ENCODE results near the gene ARHGEF39. TPM values are rescaled to one million over a fixed set of nuclear protein-coding genes. Genes with fewer than 3 reads are reported as not detected.
A peak's percentile ranks its signal among the peaks of the same experiment; 100 is the strongest.
"Not testable (repeated sequence)": the region's sequence is repeated elsewhere in the genome, so short reads cannot be mapped to it uniquely, and the experiment has no call there.

ARHGEF39 gene
- total and polyA plus RNA-seq, 11 donors = 0.11 to 1.2 (median 0.27) TPM

GRCh38 chr9:35646153-35646532 lies 18.9 kb downstream of the ARHGEF39 start:
- no peaks in the 10 kb centered on the region for H3K36me3 ChIP-seq
- no peaks in the 10 kb centered on the region for H3K9me3 ChIP-seq
- ATAC-seq (peak; percentile 2 to 41 (median 22)), DNase-seq (peak in 1 of 5 donors; percentile 48)
- intact Hi-C loops (cut with DNase I) = loop anchor here in 5 of 10 donors (1.0 to 10.0 kb wide), 8 partner anchors 41 to 239 kb away; partner anchors contain the start of genes TESK1 (in 1 of the 5) and TPM2 (in 1 of the 5)
- H3K4me3 ChIP-seq = peak overlapping the region; percentile 41 to 77 (median 64)
- no peaks in the 10 kb centered on the region for H3K27me3 ChIP-seq
- peaks cover 0 to 68% (median 9%) of the 10 kb centered on the region in 12 donors for H3K4me1 ChIP-seq
- 1 to 8% (median 6%) methylated on average over 11 of the region's 11 CpGs for WGBS, 4 donors
- H3K27ac ChIP-seq = peak overlapping the region; percentile 54 to 89 (median 81)
- no peak for TF ChIP-seq CTCF (IDR thresholded peaks at IDR 0.05)
- TF ChIP-seq POLR2A (IDR thresholded peaks at IDR 0.05) = no peak

- not testable (repeated sequence) for H3K36me3 ChIP-seq, ATAC-seq, H3K27me3 ChIP-seq, H3K9me3 ChIP-seq, DNase-seq
- peak overlapping the region in 11 of 12 donors; percentile 50 to 77 (median 64) for H3K4me3 ChIP-seq
- WGBS, 4 donors = 57 to 72% (median 58%) methylated on average over 9 to 10 of the region's 10 CpGs
- peak overlapping the region in 7 of 12 donors; percentile 54 to 89 (median 86) for H3K27ac ChIP-seq
- intact Hi-C loops (cut with DNase I) = loop anchor here in 5 of 10 donors (1.0 to 10.0 kb wide), 8 partner anchors 41 to 239 kb away; partner anchors contain the start of genes TESK1 (in 1 of the 5) and TPM2 (in 1 of the 5)
- H3K4me1 ChIP-seq = peaks cover 0 to 72% (median 9%) of the 10 kb centered on the region in 12 donors
These were observed 19.3 kb downstream of the ARHGEF39 start for GRCh38 chr9:35645736-35646135.

- intact Hi-C loops (cut with DNase I) = loop anchor here in 1 of 10 donors (10.0 kb wide), 1 partner anchor 242 kb away; no protein-coding TSS in a partner anchor
- H3K4me1 ChIP-seq = peaks cover 0 to 65% (median 8%) of the 10 kb centered on the region in 12 donors
These were observed 21.9 kb downstream of the ARHGEF39 start for GRCh38 chr9:35643046-35643445.

GRCh38 chr9:35641478-35641877 lies 23.5 kb downstream of the ARHGEF39 start:
- peaks cover 0 to 69% (median 4%) of the 10 kb centered on the region in 12 donors for H3K4me1 ChIP-seq
- not testable (repeated sequence) for DNase-seq, ATAC-seq, H3K9me3 ChIP-seq, H3K4me3 ChIP-seq, H3K36me3 ChIP-seq, H3K27me3 ChIP-seq
- 88 to 95% (median 90%) methylated on average over 3 of the region's 3 CpGs for WGBS, 4 donors
- intact Hi-C loops (cut with DNase I) = loop anchor here in 1 of 10 donors (10.0 kb wide), 1 partner anchor 243 kb away; no protein-coding TSS in a partner anchor
- peak overlapping the region in 1 of 12 donors; percentile 62 for H3K27ac ChIP-seq

More at GRCh38 chr9:35643046-35643445, 21.9 kb downstream of the ARHGEF39 start:
- no peaks in the 10 kb centered on the region for H3K27me3 ChIP-seq
- DNase-seq = no peak
- no peaks in the 10 kb centered on the region for H3K36me3 ChIP-seq
- no peak overlapping the region for H3K4me3 ChIP-seq
- WGBS, 4 donors = 92 to 95% (median 94%) methylated on average over 12 of the region's 12 CpGs
- H3K9me3 ChIP-seq = no peaks in the 10 kb centered on the region
- no peak overlapping the region for H3K27ac ChIP-seq
- TF ChIP-seq POLR2A (IDR thresholded peaks at IDR 0.05) = no peak
- TF ChIP-seq CTCF (IDR thresholded peaks at IDR 0.05) = no peak
- ATAC-seq = no peak

- not testable (repeated sequence) for H3K36me3 ChIP-seq, DNase-seq, H3K9me3 ChIP-seq, ATAC-seq, H3K27me3 ChIP-seq, H3K4me3 ChIP-seq
- Histone ChIP-seq H3K4me1 (peaks cover 0 to 73% (median 0%) of the 10 kb centered on the region in 12 donors), H3K27ac (peak overlapping the region in 1 of 12 donors; percentile 80)
- intact Hi-C loops (cut with DNase I) = loop anchor here in 1 of 10 donors (10.0 kb wide), 1 partner anchor 244 kb away; no protein-coding TSS in a partner anchor
- 94 to 100% (median 97%) methylated on average over 15 of the region's 15 CpGs for WGBS, 4 donors
These were observed 24.6 kb downstream of the ARHGEF39 start for GRCh38 chr9:35640431-35640830.
